HepG2 (cell line): ENCODE data around the gene CAPN2.

Source experiments
- CEBPZ ChIP-seq: IDR thresholded peaks from 2 replicates; pipeline ENCODE4 v1.6.1; 2012; ENCODE audit warnings: low read length, improper control_type of control experiment
- E2F2 ChIP-seq: sonication (generic); formaldehyde crosslinking; IDR thresholded peaks from 2 replicates; pipeline ENCODE4 v1.4.0; 2020; ENCODE audit warnings: missing genetic modification reagents, borderline replicate concordance
- HIC2 ChIP-seq: sonication (generic); formaldehyde crosslinking; IDR thresholded peaks from 2 replicates; pipeline ENCODE4 v1.9.0; 2022; ENCODE audit warnings: low read depth, missing genetic modification reagents
- ZSCAN21 ChIP-seq: sonication (generic); formaldehyde crosslinking; IDR thresholded peaks from 2 replicates; pipeline ENCODE4 v1.8.0; 2022; ENCODE audit warnings: mild to moderate bottlenecking, missing genetic modification reagents, moderate library complexity, borderline replicate concordance

- no peak for TF ChIP-seq ZSCAN21 (CRISPR knock-in tag)
- TF ChIP-seq E2F2 (CRISPR knock-in tag), result no peak
- TF ChIP-seq CEBPZ, result no peak
- TF ChIP-seq HIC2, result no peak
Observed at GRCh38 chr1:223752721-223753515, 40.6 kb downstream of the CAPN2 start.
